ENCODE results near the gene BRD1. TPM values are rescaled to one million over a fixed set of nuclear protein-coding genes. Genes with fewer than 3 reads are reported as not detected.

The BRD1 gene
- total RNA-seq, 1 donor from 2014 or later, result 34.3 TPM

DNA sequence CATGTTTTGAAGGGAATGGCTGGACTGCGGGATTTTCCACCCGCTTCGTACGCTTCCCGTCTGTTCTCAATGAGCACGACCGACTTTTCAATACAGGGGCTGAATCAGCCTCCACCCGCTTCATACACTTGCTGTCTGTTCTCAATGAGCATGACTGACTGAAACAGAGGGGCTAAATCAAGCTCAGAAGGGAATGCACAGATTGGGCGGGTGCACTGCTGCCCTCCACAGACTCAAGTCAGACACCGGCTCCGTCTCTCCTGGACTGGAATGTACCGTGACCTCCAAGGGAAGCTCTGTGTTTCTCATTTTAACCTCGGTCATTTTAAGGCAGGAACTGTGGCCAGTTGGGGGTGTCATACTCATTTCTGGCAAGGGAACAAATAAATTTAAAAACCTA, 48.5 kb downstream of the BRD1 start:
- Mint-ChIP-seq H3K4me1 (ENCODE audit: unreplicated experiment) (peaks cover 3% of the 10 kb centered on the region), H3K36me3 (ENCODE audit: unreplicated experiment) (peaks cover 17% of the 10 kb centered on the region), H3K27ac (ENCODE audit: unreplicated experiment) (no peak overlapping the region), H3K27me3 (ENCODE audit: unreplicated experiment) (no peaks in the 10 kb centered on the region), H3K9me3 (ENCODE audit: unreplicated experiment) (no peaks in the 10 kb centered on the region), H3K4me3 (ENCODE audit: unreplicated experiment) (no peak overlapping the region)
- no peak for TF ChIP-seq CTCF (IDR thresholded peaks at IDR 0.05)
- no peak for DNase-seq (ENCODE audit: extremely low spot score, unreplicated experiment)

DNA sequence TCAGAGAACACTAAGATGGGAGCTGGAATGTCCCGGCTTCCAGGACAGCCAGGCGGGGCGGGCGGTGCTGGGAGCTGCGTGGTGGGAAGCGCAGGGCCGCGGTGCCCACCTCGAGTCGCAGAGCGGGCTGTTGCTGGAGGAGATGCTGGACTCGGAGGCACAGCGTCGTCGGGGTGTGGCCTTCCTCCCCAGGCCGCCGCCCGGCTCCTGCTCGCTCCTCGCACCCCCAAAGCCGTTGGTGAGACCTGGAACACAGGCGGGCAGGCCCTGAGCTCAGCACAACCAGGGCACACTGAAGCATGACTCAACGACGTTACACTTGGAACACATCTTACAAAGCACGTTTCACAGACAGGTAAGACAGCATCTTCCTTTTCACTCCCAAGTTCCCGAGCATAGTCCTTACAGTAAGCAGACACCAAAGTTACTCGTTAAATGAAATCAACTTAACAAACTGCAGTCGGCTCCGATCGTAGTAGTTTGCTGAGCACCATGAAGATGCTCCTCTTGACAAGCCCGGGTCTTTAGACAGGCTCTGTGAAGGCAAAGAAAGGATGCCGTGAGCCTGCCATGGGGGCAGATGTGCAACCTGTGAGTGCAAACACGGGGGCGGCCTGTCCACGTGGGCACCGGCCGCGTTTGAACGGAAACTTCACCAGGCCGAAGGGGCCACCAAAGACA, 50.0 kb downstream of the BRD1 start:
- Mint-ChIP-seq H3K9me3 (ENCODE audit: unreplicated experiment) (no peaks in the 10 kb centered on the region), H3K27ac (ENCODE audit: unreplicated experiment) (peak overlapping the region; percentile 10), H3K27me3 (ENCODE audit: unreplicated experiment) (no peaks in the 10 kb centered on the region), H3K4me3 (ENCODE audit: unreplicated experiment) (no peak overlapping the region), H3K4me1 (ENCODE audit: unreplicated experiment) (peaks cover 3% of the 10 kb centered on the region), H3K36me3 (ENCODE audit: unreplicated experiment) (peaks cover 23% of the 10 kb centered on the region)
- no peak for DNase-seq (ENCODE audit: extremely low spot score, unreplicated experiment)
- no peak for TF ChIP-seq CTCF (IDR thresholded peaks at IDR 0.05)

GRCh38 chr22:49776891-49777290, 50.8 kb downstream of the BRD1 start:
- Mint-ChIP-seq H3K36me3 (ENCODE audit: unreplicated experiment) (peaks cover 23% of the 10 kb centered on the region), H3K27me3 (ENCODE audit: unreplicated experiment) (no peaks in the 10 kb centered on the region), H3K9me3 (ENCODE audit: unreplicated experiment) (no peaks in the 10 kb centered on the region), H3K4me1 (ENCODE audit: unreplicated experiment) (peaks cover 3% of the 10 kb centered on the region), H3K4me3 (ENCODE audit: unreplicated experiment) (no peak overlapping the region), H3K27ac (ENCODE audit: unreplicated experiment) (no peak overlapping the region)
- no peak for TF ChIP-seq CTCF (IDR thresholded peaks at IDR 0.05)
- DNase-seq (ENCODE audit: extremely low spot score, unreplicated experiment), result no peak

DNA sequence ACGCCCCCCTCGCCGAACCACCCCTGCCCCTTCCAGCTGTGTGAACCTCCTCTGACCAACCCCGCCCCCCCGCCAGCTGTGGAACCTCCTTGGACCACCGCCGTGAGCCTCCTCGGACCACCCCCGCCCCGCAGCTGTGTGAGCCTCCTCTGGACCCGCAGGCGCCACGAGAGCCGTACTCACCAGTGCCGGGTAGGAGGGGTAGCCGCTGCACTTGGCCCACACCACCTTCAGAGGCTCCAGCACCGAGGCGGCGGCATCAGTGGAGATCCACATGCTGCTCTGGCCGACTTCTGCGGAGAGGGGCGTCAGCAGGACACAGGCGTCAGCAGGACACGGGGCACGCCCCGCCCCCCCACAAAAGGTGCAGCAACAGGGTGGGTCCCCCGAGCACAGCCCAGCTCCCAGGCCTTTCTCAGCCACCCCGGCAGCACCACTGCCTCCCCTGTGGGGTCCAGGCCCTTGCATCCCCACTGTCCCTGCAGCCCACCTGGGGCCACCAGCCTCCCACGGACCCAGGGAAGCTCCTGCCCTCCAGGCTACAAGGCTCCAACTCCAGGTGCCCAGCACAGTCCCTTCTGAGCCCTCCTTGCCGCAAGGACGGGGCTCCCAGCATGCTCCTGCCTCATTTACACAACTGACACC, 51.7 kb downstream of the BRD1 start:
- Mint-ChIP-seq H3K36me3 (ENCODE audit: unreplicated experiment) (peaks cover 23% of the 10 kb centered on the region), H3K27ac (ENCODE audit: unreplicated experiment) (no peak overlapping the region), H3K27me3 (ENCODE audit: unreplicated experiment) (no peaks in the 10 kb centered on the region), H3K9me3 (ENCODE audit: unreplicated experiment) (no peaks in the 10 kb centered on the region), H3K4me3 (ENCODE audit: unreplicated experiment) (no peak overlapping the region), H3K4me1 (ENCODE audit: unreplicated experiment) (peaks cover 1% of the 10 kb centered on the region)
- no peak for DNase-seq (ENCODE audit: extremely low spot score, unreplicated experiment)
- no peak for TF ChIP-seq CTCF (IDR thresholded peaks at IDR 0.05)

DNA sequence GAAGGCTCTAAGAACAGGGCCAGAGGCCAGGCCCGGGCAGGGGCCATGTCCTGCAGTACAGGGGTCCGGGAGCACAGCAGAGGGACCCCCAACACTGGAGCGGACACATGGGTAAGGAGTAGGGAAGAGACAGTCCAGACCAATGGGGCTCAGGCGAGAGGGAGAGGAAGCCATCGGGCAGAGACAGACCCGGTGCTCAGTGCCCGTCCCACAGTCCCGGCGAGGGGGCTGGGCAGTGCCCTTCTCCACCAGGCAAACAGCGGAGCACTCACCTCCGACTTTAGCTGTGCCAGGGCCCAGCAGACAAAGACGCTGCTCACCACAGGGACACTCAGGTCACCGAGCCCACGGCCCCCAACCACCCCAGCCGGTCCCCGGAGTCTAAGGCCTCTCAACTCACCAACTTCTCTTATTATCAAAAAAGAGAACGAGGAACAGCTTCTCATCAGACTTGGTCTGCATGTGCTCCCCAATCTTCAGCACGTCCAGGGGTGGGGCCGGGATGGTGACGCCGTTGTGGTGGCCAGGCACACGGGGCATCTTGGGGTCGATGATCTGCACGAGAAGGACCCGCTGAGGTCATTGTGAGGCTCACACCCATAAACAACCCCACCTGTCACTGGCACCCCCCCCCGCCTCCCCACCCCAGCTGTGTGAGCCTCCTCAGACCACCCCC, 52.3 kb downstream of the BRD1 start:
- H3K9me3 Mint-ChIP-seq (ENCODE audit: unreplicated experiment), result no peaks in the 10 kb centered on the region
- H3K27ac Mint-ChIP-seq (ENCODE audit: unreplicated experiment), result no peak overlapping the region
- H3K4me3 Mint-ChIP-seq (ENCODE audit: unreplicated experiment), result no peak overlapping the region
- no peak for DNase-seq (ENCODE audit: extremely low spot score, unreplicated experiment)
- H3K4me1 Mint-ChIP-seq (ENCODE audit: unreplicated experiment), result peaks cover 1% of the 10 kb centered on the region
- peaks cover 23% of the 10 kb centered on the region for H3K36me3 Mint-ChIP-seq (ENCODE audit: unreplicated experiment)
- no peaks in the 10 kb centered on the region for H3K27me3 Mint-ChIP-seq (ENCODE audit: unreplicated experiment)
- no peak for TF ChIP-seq CTCF (IDR thresholded peaks at IDR 0.05)

Data from osteocyte (in vitro differentiated cells).